GM21367 (cell line): Measurements from ENCODE around the gene WDR17.

Experiments used
- ATAC-seq: cut with Tn5 transposase; IDR thresholded peaks from one replicate; pipeline ENCODE4 v1.9.1; 2021; ENCODE audit not compliant: unreplicated experiment

Gene WDR17

GRCh38 chr4:176090115-176090514 lies 24.5 kb downstream of the WDR17 start:
- ATAC-seq, result peak; percentile 71

DNA sequence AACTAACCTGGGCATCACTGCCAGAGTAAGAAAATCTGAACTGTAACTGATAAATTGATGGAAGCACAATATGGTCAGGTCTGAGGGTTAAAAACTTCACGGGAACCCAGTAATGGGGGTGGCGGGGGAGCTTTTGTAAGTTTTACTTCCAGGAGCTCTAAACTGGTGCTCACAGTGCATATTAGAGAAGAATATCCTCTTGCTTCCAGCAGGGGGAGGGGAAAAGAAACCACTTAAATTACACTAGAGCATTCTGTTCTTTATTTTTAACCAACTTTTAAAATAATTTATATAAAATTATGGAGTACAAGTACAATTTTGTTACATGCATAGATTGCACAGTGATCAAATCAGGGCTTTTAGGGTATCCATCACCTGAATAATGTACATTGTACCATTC lies 33.7 kb downstream of the WDR17 start:
- ATAC-seq, result no peak

- ATAC-seq, result no peak
Observed at GRCh38 chr4:176102414-176103063, 36.9 kb downstream of the WDR17 start.

DNA sequence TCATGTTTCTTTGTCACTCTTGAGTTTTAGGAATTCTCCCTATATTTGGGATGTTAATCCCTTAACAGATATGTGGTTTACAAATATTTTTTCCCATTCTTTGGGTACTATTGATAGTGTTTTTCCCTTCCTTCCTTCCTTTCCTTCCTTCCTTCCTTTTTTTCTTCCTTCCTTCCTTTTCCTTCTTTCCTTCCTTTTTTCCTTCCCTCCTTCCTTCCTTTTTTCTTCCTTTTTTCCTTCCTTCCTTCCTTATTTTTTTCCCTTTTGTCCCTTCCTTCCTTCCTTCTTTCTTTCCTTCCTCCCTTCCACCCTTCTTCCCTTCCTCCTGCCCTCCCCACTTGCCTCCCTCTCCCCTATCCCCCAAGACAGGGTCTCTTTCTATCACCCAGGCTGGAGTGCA lies 42.1 kb downstream of the WDR17 start:
- ATAC-seq, result no peak

GRCh38 chr4:176123710-176124407 lies 58.2 kb downstream of the WDR17 start:
- peak; percentile 100 for ATAC-seq

DNA sequence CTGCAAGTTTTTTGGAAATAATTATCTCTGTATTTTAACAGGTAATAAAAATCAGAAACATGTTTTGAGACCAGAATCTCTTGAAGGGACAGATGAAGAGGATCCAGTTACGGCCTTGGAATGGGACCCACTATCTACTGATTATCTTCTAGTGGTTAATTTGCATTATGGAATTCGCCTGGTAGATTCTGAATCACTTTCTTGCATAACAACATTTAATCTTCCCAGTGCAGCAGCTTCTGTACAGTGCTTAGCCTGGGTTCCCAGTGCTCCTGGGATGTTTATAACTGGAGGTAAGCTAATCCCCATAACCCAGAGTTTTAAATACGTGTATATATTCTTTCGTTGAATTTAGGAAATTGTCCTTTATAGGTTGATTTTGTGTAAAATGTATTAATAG lies 59.4 kb downstream of the WDR17 start:
- ATAC-seq, result no peak

DNA sequence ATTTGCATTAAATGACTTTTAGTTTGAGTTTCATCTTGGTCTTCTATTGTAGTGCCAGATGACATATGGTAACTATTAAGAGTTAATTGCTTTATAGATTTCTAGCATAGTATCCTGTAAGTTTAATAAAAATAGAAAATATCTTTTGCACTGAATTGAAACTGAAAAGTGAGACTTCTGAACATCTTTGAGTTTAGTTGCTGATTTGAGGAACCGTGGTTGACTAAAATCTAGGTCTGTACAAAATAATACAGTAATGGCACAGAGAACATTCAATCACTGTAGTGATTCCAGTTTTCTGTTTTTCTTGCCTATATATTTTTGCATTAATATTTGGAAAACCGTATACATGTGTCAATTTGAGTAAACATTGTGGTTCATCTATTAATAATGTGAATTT lies 69.0 kb downstream of the WDR17 start:
- no peak for ATAC-seq

DNA sequence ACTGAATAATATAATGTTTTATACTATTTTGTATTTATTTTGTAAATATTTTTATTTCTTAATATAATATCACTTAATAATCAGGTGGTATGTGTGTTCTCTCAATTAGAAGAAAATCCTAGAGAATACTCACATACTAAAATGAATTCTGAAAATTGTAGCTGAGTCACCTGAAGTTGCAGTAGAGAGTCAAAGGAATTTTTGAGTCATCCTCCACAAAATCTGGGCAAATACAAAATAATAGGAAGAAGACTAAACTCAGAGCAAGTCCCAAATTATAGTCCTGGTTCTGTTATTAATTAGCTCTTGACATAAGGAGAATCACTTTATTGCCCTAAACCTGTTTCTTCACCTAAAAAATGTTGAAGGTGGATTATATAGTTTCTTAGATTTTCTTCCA lies 72.0 kb downstream of the WDR17 start:
- ATAC-seq, result no peak

- ATAC-seq, result no peak
Observed at GRCh38 chr4:176139518-176139917, 73.9 kb downstream of the WDR17 start.

GRCh38 chr4:176142253-176142652 lies 76.6 kb downstream of the WDR17 start:
- no peak for ATAC-seq

DNA sequence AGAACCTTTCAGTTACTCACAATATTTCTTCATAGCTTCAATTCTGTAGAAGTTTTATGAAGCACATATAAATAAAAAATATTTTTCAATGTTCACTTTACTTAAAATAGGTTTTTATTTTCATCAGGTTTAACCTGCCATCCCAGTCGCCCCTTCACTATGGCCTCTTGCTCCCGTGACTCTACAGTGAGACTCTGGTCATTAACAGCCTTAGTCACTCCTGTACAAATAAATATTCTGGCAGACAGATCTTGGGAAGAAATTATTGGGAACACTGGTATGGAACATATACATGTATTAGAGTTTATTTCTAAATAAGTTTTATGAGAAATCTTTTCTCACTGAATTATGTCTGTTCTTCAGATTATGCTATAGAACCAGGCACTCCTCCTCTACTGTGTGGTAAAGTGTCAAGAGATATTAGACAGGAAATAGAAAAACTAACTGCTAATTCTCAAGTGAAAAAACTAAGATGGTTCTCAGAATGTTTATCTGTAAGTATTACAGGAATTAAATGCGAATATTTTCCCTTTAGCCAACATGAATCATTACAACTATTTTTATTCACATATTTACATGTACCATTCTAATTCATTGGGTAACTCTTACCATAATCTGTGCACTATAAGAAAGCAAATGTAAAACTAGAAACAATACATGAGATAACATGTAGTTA lies 84.2 kb downstream of the WDR17 start:
- ATAC-seq, result no peak

DNA sequence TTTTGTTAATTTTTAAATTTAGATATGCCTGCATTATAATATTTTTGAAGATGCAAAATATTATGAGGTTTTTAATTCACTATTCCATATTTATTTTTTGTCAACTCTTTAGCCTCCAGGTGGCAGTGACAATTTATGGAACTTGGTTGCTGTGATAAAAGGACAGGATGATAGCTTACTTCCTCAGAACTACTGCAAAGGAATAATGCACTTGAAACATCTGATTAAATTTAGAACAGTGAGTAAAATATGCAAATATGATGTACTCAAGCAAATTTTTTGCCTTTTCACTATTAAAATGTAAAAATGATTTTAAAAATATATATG lies 84.7 kb downstream of the WDR17 start:
- ATAC-seq, result peak; percentile 53

DNA sequence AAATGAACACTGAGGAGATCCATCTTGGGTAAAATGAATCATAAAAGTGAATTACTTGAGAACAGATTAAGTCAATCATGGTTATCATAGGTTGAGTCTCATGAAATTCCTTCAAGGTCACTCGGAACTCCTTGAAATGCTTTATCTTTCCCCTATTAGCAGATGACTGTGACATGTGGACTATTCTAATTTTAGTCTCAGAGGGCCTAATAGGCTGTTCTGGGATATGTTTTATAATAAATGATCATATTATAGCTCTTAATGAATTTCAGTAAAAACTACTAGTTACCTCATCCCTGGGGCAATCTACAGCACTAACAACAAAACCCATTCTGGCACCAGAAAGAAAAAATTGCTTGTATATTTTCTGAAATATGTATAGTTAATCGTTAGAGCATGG lies 85.1 kb downstream of the WDR17 start:
- ATAC-seq, result no peak

GRCh38 chr4:176153124-176153523 lies 87.5 kb downstream of the WDR17 start:
- no peak for ATAC-seq

DNA sequence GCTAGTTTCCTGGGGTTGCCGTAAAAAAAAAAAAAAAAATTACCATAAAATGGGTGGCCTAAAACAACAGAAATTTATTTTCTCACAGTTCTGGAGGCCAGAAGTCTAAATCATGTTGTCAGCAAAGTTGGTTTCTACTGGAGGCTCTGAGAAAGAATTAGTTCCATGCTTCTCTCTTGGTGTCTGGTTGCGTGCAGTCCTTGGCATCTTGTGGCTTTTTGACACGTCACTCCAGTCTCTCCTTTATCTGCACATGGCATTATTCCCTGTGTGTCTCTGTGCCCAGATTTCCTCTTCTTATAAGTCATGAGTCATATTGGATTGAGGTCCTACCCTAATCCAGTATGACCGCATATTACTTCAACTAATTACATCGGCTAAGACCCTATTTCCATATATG lies 91.0 kb downstream of the WDR17 start:
- no peak for ATAC-seq

GRCh38 chr4:176163041-176163440 lies 97.4 kb downstream of the WDR17 start:
- ATAC-seq, result no peak

DNA sequence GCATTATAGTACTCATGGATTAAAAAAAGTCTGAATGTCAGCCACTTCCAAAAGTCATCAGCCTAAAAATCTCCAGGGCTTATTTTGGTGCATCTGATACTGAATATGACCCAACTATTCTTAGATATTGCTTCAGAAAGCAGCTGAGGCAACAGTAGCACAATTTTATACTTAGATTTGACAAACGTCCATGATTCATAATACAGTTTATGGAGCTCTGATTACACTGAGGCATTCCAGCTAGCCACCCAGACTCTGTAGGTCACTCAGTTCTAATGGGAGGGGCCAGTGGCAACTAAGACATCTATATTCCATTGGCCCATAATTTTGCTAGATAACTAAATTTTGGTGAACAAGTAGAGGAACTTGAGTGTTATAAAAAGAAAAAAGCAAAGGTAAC lies 119.4 kb downstream of the WDR17 start:
- no peak for ATAC-seq

DNA sequence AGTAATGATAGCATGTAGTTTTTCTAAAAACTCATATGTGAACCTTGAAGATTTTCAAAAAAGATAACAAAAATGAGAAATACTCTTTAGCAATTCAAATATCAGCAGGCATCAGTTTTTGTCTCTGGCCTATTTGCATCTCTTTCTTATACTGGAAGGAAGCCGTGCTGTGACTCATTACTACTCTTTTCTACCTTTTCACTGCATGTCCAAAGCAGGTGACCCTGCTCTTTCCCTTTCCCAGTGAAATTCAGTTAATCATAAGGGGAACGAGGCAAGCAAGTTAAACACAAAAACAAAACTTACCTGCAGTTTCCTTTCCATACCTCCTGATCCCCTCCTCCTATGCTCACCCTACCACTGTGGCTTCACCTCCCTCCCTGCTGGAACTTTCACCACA lies 120.4 kb downstream of the WDR17 start:
- no peak for ATAC-seq

- ATAC-seq, result no peak
Observed at GRCh38 chr4:176186671-176187395, 121.2 kb downstream of the WDR17 start.

DNA sequence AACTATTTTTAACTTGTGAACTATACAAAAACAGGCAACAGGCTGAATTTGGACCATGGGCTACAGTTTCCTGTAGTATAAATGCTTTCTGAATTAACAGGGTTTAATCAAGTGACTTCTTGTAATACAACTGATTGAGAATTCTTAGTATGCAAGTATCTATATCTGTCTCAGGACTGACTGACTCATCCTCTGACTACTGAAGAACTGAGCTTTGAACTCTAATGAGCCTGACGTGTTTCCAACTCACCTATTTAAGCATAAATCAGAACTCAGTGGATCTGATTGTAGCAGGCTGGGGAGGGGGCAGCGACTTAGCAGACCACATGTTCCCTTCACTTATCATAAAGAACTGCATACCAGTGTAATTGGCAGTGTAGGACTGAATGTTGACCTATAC lies 122.0 kb downstream of the WDR17 start:
- no peak for ATAC-seq

GRCh38 chr4:176188654-176189053 lies 123.0 kb downstream of the WDR17 start:
- no peak for ATAC-seq
